ENCODE data around the gene IFT122.
A peak's percentile ranks its signal among the peaks of the same experiment; 100 is the strongest.

The IFT122 gene

GRCh38 chr3:129461022-129461421 is 21.0 kb downstream of the IFT122 start:
- peak; percentile 72 to 83 for DNase-seq (ENCODE audit: low read depth in 2 of 2)
- TF ChIP-seq CTCF (IDR thresholded peaks at IDR 0.05; ENCODE audit: low read depth, low read length), result no peak
- H3K4me3 ChIP-seq (replicated peaks in 1 of 2; ENCODE audit: low read depth in 2 of 2, low read length in 2 of 2), result no peak overlapping the region

- no peak overlapping the region for H3K4me3 ChIP-seq (replicated peaks in 1 of 2; ENCODE audit: low read depth in 2 of 2, low read length in 2 of 2)
- DNase-seq (ENCODE audit: low read depth in 2 of 2), result peak; percentile 74 to 79
- no peak for TF ChIP-seq CTCF (IDR thresholded peaks at IDR 0.05; ENCODE audit: low read depth, low read length)
Measured at GRCh38 chr3:129461461-129462146, 21.6 kb downstream of the IFT122 start.

- no peak for DNase-seq (ENCODE audit: low read depth in 2 of 2)
- no peak for TF ChIP-seq CTCF (IDR thresholded peaks at IDR 0.05; ENCODE audit: low read depth, low read length)
- H3K4me3 ChIP-seq (replicated peaks in 1 of 2; ENCODE audit: low read depth in 2 of 2, low read length in 2 of 2), result no peak overlapping the region
Measured at GRCh38 chr3:129462361-129462968, 22.4 kb downstream of the IFT122 start.

GRCh38 chr3:129463094-129463493 is 23.1 kb downstream of the IFT122 start:
- no peak for TF ChIP-seq CTCF (IDR thresholded peaks at IDR 0.05; ENCODE audit: low read depth, low read length)
- H3K4me3 ChIP-seq (replicated peaks in 1 of 2; ENCODE audit: low read depth in 2 of 2, low read length in 2 of 2), result no peak overlapping the region
- no peak for DNase-seq (ENCODE audit: low read depth in 2 of 2)

- no peak for TF ChIP-seq CTCF (IDR thresholded peaks at IDR 0.05; ENCODE audit: low read depth, low read length)
- no peak for DNase-seq (ENCODE audit: low read depth in 2 of 2)
- H3K4me3 ChIP-seq (replicated peaks in 1 of 2; ENCODE audit: low read depth in 2 of 2, low read length in 2 of 2), result no peak overlapping the region
Measured at GRCh38 chr3:129463716-129464115, 23.7 kb downstream of the IFT122 start.

GRCh38 chr3:129467932-129468331 is 27.9 kb downstream of the IFT122 start:
- TF ChIP-seq CTCF (IDR thresholded peaks at IDR 0.05; ENCODE audit: low read depth, low read length), result no peak
- H3K4me3 ChIP-seq (replicated peaks in 1 of 2; ENCODE audit: low read depth in 2 of 2, low read length in 2 of 2), result no peak overlapping the region
- no peak for DNase-seq (ENCODE audit: low read depth in 2 of 2)
